GM23248 (cell line): ENCODE data around the gene DNAL4. TPM values are rescaled to one million over a fixed set of nuclear protein-coding genes. Genes with fewer than 3 reads are reported as not detected.

Experiments used
- DNase-seq: peaks from one replicate; pipeline ENCODE4 v3.0.0-alpha.2; 2015
- H2AFZ ChIP-seq: fragments of 200-600 bp; sonication (generic); 2 replicates; pipeline ENCODE4 v1.6.1; 2016; ENCODE audit warnings: antibody characterized with exemption
- H3F3A ChIP-seq: fragments of 200-600 bp; sonication (generic); 2 replicates; pipeline ENCODE4 v1.6.1; 2016; ENCODE audit warnings: mild to moderate bottlenecking, antibody characterized with exemption, mixed run types; ENCODE audit not compliant: insufficient read depth
- H3K27ac ChIP-seq: fragments of 200-600 bp; sonication (generic); 2 replicates; pipeline ENCODE4 v1.5.1; 2016; ENCODE audit warnings: mild to moderate bottlenecking
- H3K27me3 ChIP-seq: fragments of 200-600 bp; sonication (generic); replicated peaks from 2 replicates; pipeline ENCODE4 v1.6.1; 2016; ENCODE audit warnings: mild to moderate bottlenecking; ENCODE audit not compliant: insufficient read depth
- H3K36me3 ChIP-seq: fragments of 200-600 bp; sonication (generic); 2 replicates; pipeline ENCODE4 v1.6.1; 2016; ENCODE audit warnings: low read depth, mild to moderate bottlenecking
- H3K4me1 ChIP-seq: fragments of 200-600 bp; sonication (generic); 2 replicates; pipeline ENCODE4 v1.6.1; 2016; ENCODE audit warnings: mild to moderate bottlenecking; ENCODE audit not compliant: insufficient read depth
- H3K4me2 ChIP-seq: fragments of 200-600 bp; sonication (generic); one replicate; pipeline ENCODE4 v1.6.1; 2016; ENCODE audit warnings: mild to moderate bottlenecking; ENCODE audit not compliant: unreplicated experiment
- H3K4me3 ChIP-seq: fragments of 200-600 bp; sonication (generic); 2 replicates; pipeline ENCODE4 v1.5.1; 2016; ENCODE audit warnings: mild to moderate bottlenecking
- H3K79me2 ChIP-seq: fragments of 200-600 bp; sonication (generic); 2 replicates; pipeline ENCODE4 v1.6.1; 2016; ENCODE audit warnings: mild to moderate bottlenecking; ENCODE audit not compliant: insufficient read depth
- H3K9ac ChIP-seq: fragments of 200-600 bp; sonication (generic); 2 replicates; pipeline ENCODE4 v1.6.1; 2016; ENCODE audit warnings: mild to moderate bottlenecking
- H3K9me2 ChIP-seq: fragments of 200-600 bp; sonication (generic); 2 replicates; pipeline ENCODE4 v1.6.1; 2016; ENCODE audit warnings: mixed run types, mild to moderate bottlenecking, moderate library complexity; ENCODE audit not compliant: insufficient read depth
- H3K9me3 ChIP-seq: fragments of 200-600 bp; sonication (generic); one replicate; pipeline ENCODE4 v1.6.1; 2017; ENCODE audit warnings: low read depth
- H4K20me1 ChIP-seq: fragments of 200-600 bp; sonication (generic); 2 replicates; pipeline ENCODE4 v1.6.0; 2016; ENCODE audit not compliant: insufficient read depth
- EZH2 ChIP-seq: fragments of 200-600 bp; sonication (generic); IDR thresholded peaks from 2 replicates; pipeline ENCODE4 v1.6.1; 2018; ENCODE audit warnings: antibody characterized with exemption, mild to moderate bottlenecking; ENCODE audit not compliant: insufficient read depth, poor library complexity, severe bottlenecking
- EZH2phosphoT487 ChIP-seq: fragments of 200-600 bp; sonication (generic); IDR thresholded peaks from 2 replicates; pipeline ENCODE4 v1.6.1; 2018; ENCODE audit warnings: antibody characterized with exemption, moderate library complexity, mild to moderate bottlenecking, low read depth; ENCODE audit not compliant: insufficient read depth
- WGBS, 2 experiments: methylation state at CpG; one replicate each; pipeline ENCODE4 v1.1.6; 2015 to 2017; ENCODE audit warnings: low lambda C conversion rate in 2 of 2, low coverage in 1 of 2; ENCODE audit errors: missing lambda C conversion rate in 2 of 2; 5-methylcytosine and 5-hydroxymethylcytosine counted together
- in situ Hi-C: fragments of 300-500 bp; cut with MboI; formaldehyde crosslinking; loops from 2 replicates; pipeline ENCODE4 v1.15.0; 2020
- polyA plus RNA-seq: library from polyadenylated mRNA; unstranded; fragments of >200 nt; fragmentation: Nextera tagmentation; extraction: Ambion mirVana; gene quantifications from 2 replicates; pipeline ENCODE4 v1.2.1, GENCODE V29; 2016
- total RNA-seq: library from RNA; depleted of rRNA; stranded (reverse); fragments of >200 nt; shearing (Covaris generic); gene quantifications from 2 replicates; pipeline ENCODE4 v1.2.3, GENCODE V29; 2014

Gene DNAL4
- total and polyA plus RNA-seq, 2 experiments from 2014 or later: 14.2 to 18.9 TPM

DNA sequence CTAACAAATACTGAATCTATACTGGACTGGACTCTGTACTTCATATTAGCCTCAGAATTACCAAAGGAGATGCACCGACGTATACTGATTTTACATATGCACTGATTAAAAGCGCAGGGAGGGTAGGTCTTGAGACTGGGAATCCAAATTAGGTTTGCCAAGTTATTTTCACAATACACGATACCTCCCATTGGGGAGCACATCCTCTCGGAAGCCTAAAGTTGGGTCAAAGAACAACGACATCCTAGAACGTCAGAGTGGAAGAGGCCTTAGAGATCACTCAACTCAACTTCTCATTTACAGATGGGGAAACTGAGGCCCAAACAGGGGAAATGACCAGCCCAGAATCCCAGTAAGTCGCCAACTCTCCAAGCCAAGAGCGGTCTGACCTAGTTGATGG lies 626 bp downstream of the DNAL4 start:
- H3K36me3 ChIP-seq: no peaks in the 10 kb centered on the region
- H3K4me2 ChIP-seq: peak overlapping the region; percentile 92
- H4K20me1 ChIP-seq: no peaks in the 10 kb centered on the region
- no peaks in the 10 kb centered on the region for H3K9me2 ChIP-seq
- TF ChIP-seq EZH2 (no peak), EZH2phosphoT487 (no peak)
- peaks cover 17% of the 10 kb centered on the region for H3K4me1 ChIP-seq
- in situ Hi-C loops: no loop called here
- H3K9ac ChIP-seq: peak overlapping the region; percentile 87
- peak overlapping the region; percentile 85 for H2AFZ ChIP-seq
- H3K9me3 ChIP-seq: no peaks in the 10 kb centered on the region
- H3K27ac ChIP-seq: peak overlapping the region; percentile 41
- peak; percentile 28 for DNase-seq
- peaks cover 13% of the 10 kb centered on the region for H3F3A ChIP-seq
- peaks cover 12% of the 10 kb centered on the region for H3K79me2 ChIP-seq
- peak overlapping the region; percentile 75 for H3K4me3 ChIP-seq
- WGBS, 2 experiments: 15 to 17% methylated on average over 9 of the region's 9 CpGs
- H3K27me3 ChIP-seq: no peaks in the 10 kb centered on the region

DNA sequence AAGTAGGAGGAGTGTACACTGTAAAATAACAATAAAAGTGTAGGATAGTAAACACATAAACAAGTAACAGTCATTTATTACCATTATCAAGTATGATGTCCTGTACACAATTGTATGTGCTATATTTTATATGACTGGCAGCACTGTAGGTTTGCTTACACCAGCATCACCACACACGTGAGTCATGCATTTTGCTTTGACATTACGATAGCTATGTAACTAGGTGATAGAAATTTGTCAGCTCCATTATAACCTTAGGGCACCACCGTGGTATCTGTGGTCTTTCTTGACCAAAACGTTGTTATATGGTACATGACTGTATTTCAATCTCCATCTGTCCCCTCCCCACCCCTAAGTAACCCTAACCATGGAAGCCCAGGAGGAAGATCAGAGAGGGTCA lies 1.1 kb downstream of the DNAL4 start:
- H3K9me2 ChIP-seq: no peaks in the 10 kb centered on the region

DNA sequence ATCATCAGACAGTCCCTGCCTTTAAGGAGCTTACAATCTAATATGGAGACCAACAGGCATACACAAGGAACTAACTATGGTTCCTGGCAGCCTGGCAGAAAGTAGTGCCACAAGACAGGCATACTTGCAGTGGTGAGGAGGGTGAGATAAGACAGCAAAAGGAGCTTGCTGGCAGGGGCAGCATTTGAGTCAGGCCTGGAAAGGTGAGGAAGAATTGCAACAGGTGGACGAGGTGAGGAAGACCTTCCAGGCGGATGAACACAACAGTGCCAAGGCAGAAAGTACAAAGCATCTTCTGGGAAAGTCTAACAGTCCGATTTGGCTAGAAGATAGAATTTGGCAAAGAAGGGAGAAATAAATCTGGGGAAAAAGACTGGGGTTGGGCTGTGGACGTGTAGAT lies 4.3 kb downstream of the DNAL4 start:
- TF ChIP-seq EZH2phosphoT487: no peak
- TF ChIP-seq EZH2: no peak
- Histone ChIP-seq H3K36me3 (no peaks in the 10 kb centered on the region), H3K9ac (no peak overlapping the region), H3K79me2 (peaks cover 12% of the 10 kb centered on the region), H3K4me2 (no peak overlapping the region), H3F3A (peaks cover 13% of the 10 kb centered on the region), H3K4me3 (no peak overlapping the region), H3K4me1 (peaks cover 22% of the 10 kb centered on the region), H3K27me3 (no peaks in the 10 kb centered on the region), H3K9me3 (no peaks in the 10 kb centered on the region), H2AFZ (no peak overlapping the region), H3K9me2 (no peaks in the 10 kb centered on the region), H4K20me1 (no peaks in the 10 kb centered on the region), H3K27ac (no peak overlapping the region)
- DNase-seq: no peak
- in situ Hi-C loops: no loop called here
- 92 to 97% methylated on average over 4 of the region's 4 CpGs for WGBS, 2 experiments

More for the DNA sequence above, 1.1 kb downstream of the DNAL4 start:
- Histone ChIP-seq H3K4me1 (peaks cover 22% of the 10 kb centered on the region), H3K79me2 (peaks cover 12% of the 10 kb centered on the region), H3K27ac (peak overlapping the region; percentile 41; the same call in 1 of the 2 replicates), H4K20me1 (no peaks in the 10 kb centered on the region), H3K27me3 (no peaks in the 10 kb centered on the region), H3K4me3 (peak overlapping the region; percentile 75), H2AFZ (peak overlapping the region; percentile 85), H3F3A (peaks cover 13% of the 10 kb centered on the region), H3K9me3 (no peaks in the 10 kb centered on the region), H3K36me3 (no peaks in the 10 kb centered on the region), H3K9ac (peak overlapping the region; percentile 87), H3K4me2 (peak overlapping the region; percentile 92)
- TF ChIP-seq EZH2phosphoT487 (no peak), EZH2 (no peak)
- in situ Hi-C loops: no loop called here
- WGBS, 2 experiments: 24 to 26% methylated on average over 4 of the region's 4 CpGs
- peak; percentile 59 for DNase-seq

DNA sequence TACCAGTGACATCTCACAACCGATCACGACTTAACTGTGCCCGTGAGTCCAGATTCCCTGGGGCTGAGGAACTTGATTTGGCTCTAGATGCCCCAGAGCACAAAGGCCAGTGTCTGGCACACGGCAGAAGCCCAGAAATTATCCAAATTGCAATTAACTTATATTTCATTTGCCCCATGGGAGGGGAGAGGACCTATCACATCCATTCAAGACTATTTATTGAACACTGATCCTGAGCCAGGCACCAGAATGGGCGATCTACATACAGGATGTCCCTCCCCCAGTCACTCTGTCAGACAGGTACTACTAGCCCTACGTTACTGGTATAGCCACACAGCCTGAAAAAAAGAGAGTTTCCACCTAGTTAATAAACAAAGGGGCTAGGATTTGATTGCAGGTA lies 5.1 kb downstream of the DNAL4 start:
- H3K36me3 ChIP-seq: no peaks in the 10 kb centered on the region
- H3K4me2 ChIP-seq: peak overlapping the region; percentile 29
- DNase-seq: no peak
- 56 to 61% methylated on average over 6 of the region's 6 CpGs for WGBS, 2 experiments
- H3F3A ChIP-seq: peaks cover 13% of the 10 kb centered on the region
- H2AFZ ChIP-seq: 0 out of 2 replicates have a peak overlapping the region, but pooled peaks have one; percentile 28
- H3K27ac ChIP-seq: peak overlapping the region; percentile 50
- TF ChIP-seq EZH2phosphoT487 (no peak), EZH2 (no peak)
- H3K27me3 ChIP-seq: no peaks in the 10 kb centered on the region
- no peaks in the 10 kb centered on the region for H3K9me3 ChIP-seq
- H3K4me1 ChIP-seq: peaks cover 18% of the 10 kb centered on the region
- H3K79me2 ChIP-seq: peaks cover 12% of the 10 kb centered on the region
- no peaks in the 10 kb centered on the region for H3K9me2 ChIP-seq
- no peaks in the 10 kb centered on the region for H4K20me1 ChIP-seq
- in situ Hi-C loops: no loop called here
- H3K9ac ChIP-seq: peak overlapping the region; percentile 25; the same call in 1 of the 2 replicates
- H3K4me3 ChIP-seq: no peak overlapping the region
